Choroid plexus epithelial cell (primary cell): ENCODE measurements around the gene PNMA8B.

Source experiments
- DNase-seq: peaks from one replicate; pipeline ENCODE4 v3.0.0-alpha.2; 2010; ENCODE audit warnings: low read depth
- H3K4me3 ChIP-seq: 2 replicates; pipeline ENCODE4 v1.5.1; 2011; ENCODE audit warnings: low read depth, mild to moderate bottlenecking, control low read depth, low read length, moderate library complexity
- CTCF ChIP-seq: conservative IDR thresholded peaks from 2 replicates; pipeline ENCODE4 v1.5.1; 2011; ENCODE audit warnings: low read depth, mild to moderate bottlenecking, control low read depth, inconsistent platforms, low read length, moderate library complexity

The PNMA8B gene

DNA sequence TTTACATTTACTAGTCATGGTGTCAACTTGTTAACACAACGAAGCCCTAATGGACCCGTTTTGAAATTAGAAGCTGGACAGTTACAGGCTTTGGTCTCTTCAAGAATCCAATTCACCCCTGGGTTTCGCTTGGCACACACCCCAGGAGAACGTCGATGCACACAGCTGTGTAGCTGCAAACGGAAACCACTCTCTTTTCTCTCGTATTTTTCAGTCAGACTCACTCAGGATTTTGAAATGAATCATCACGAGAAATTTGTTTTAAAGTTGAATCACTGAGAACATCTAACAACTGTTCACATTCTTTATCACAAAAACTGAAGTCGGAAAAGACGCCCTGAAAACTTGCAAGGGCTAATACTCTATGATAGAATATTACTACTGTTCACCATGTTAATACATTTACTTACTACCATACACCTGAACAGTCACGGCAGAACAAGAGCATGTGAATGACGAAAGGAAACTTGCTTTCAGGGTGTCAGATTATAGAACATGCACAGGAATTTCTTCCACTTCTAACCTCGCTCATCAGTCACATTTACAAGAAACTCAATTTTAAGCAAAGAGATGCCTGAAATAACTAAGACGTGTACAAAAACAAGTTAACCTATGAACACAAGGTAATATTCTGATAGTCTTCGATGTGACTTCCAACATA, 29.0 kb downstream of the PNMA8B start:
- H3K4me3 ChIP-seq = no peak overlapping the region
- DNase-seq = peak; percentile 92
- TF ChIP-seq CTCF = no peak

GRCh38 chr19:46463516-46463915, 32.2 kb downstream of the PNMA8B start:
- no peak overlapping the region for H3K4me3 ChIP-seq
- DNase-seq = no peak
- TF ChIP-seq CTCF = no peak

DNA sequence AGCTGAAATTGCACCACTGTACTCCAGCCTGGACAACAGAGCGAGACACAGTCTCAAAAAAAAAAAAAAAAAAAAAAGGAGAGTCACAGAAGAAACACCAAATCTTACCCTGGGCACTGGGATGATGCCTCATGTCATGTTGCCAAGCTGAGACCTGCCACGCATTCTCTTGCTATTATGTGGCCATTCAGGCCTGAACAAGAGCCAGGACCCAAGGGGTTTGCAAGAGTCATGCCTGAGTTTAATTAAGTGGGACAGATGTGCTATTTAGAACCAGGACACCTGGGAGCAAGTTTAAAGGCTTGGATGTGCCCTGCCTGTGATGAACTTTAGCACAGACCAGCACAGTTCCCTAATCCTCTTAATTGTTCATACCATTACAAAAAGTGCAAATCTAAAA, 34.1 kb downstream of the PNMA8B start:
- DNase-seq = no peak
- no peak overlapping the region for H3K4me3 ChIP-seq
- TF ChIP-seq CTCF = no peak

DNA sequence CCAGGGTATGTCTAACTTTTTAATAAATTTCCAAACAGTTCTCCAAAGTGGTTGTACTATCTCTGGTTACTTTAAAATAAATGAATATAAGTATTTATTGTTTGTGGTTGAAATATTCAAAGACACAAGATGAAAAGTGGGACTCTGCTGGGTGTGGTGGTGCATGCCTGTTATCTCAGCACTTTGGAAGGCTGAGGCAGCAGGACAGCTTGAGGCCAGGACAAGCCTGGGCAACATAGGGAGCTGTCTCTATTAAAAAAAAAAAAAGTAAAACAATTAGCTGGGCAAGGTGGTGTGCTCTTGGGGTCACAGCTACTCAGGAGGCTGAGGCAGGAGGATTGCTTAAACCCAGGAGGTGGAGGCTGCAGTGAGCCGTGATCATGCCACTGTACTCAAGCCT, 34.7 kb downstream of the PNMA8B start:
- DNase-seq = no peak
- TF ChIP-seq CTCF = no peak
- no peak overlapping the region for H3K4me3 ChIP-seq

GRCh38 chr19:46460055-46460454, 35.6 kb downstream of the PNMA8B start:
- TF ChIP-seq CTCF = no peak

DNA sequence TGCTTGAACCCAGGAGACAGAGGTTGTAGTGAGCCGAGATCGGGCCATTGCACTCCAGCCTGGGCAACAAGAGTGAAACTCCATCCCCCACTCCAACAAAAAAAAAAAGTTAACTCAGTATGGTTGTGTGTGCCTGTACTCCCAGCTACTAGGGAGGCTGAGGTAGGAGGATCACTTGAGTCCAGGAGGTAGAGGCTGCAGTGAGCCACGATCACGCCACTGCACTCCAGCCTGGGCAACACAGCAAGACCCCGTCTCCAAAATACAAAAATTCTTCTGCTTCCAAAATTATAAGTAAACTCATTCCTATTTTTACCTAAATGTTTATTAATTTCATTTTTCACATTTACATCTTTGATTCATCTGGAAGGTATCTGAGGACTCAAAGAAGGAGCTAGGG, 38.7 kb downstream of the PNMA8B start:
- TF ChIP-seq CTCF = no peak
- H3K4me3 ChIP-seq = no peak overlapping the region
- DNase-seq = no peak

More at GRCh38 chr19:46460055-46460454, 35.6 kb downstream of the PNMA8B start:
- H3K4me3 ChIP-seq = no peak overlapping the region
- no peak for DNase-seq

DNA sequence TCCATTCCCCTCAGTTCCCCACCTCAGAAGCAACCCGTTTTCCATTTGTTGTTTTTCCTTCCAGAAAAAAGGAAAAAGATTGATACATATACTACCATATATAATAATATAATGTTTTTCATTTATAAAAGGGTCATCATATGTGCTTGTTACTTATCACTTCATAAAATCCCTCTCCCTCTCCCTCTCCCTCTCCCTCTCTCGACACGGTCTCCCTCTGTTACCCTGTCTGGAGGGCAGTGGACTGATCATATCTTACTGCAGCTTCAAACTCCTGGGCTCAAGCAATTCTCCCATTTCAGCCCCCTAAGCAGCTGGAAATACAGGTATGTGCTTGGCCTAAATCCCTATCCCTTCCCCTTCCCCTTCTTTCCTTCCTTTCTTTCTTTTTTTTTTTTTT, 41.4 kb downstream of the PNMA8B start:
- DNase-seq = no peak
- TF ChIP-seq CTCF = no peak
- H3K4me3 ChIP-seq = no peak overlapping the region
